GM21576 (cell line): Measurements from ENCODE around the gene IL22RA1.

Experiments used
- ATAC-seq: cut with Tn5 transposase; IDR thresholded peaks from one replicate; pipeline ENCODE4 v1.9.1; 2021; ENCODE audit warnings: mild to moderate bottlenecking, moderate library complexity; ENCODE audit not compliant: unreplicated experiment

The IL22RA1 gene

DNA sequence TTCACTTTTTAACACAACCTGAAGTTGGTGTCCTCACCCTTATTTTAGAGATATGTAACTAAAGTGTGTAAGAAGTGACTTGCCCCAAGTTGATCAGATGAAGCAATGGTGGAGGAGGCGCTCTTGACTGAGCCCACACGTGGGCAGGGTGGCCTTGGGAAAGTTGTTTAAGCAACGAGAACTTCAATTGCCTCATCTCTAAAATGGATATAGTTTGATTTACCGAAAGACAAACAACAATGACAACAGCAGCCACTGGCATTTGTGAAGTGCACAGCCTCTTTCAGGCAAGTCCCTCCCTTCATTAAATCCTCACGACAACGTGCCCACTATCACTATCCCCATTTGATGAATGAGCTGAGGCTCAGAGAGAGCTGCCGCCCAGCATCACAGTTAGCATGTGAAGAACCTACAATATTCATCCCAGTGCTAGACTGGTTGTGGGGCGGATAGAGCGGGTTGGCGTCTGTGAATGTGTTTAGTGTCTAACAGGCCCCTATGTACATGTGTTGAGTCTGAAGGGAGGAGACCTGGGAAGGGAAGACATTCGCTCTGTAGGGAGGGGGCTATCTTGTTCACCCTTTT is 3.0 kb downstream of the IL22RA1 start:
- ATAC-seq: no peak

DNA sequence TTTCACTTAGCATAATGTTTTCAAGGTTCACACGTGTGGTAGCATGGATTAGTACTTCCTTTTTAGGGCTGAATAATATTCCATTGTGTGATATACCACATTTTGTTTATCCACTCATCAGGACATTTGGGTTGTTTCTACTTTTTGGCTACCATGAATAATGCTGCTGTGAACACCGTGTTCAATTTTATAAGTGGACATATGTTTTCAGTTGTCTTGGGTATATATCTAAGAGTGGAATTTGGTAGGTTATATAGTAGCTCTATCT is 3.8 kb downstream of the IL22RA1 start:
- ATAC-seq: no peak

- no peak for ATAC-seq
Measured at GRCh38 chr1:24138476-24139221, 4.3 kb downstream of the IL22RA1 start.

DNA sequence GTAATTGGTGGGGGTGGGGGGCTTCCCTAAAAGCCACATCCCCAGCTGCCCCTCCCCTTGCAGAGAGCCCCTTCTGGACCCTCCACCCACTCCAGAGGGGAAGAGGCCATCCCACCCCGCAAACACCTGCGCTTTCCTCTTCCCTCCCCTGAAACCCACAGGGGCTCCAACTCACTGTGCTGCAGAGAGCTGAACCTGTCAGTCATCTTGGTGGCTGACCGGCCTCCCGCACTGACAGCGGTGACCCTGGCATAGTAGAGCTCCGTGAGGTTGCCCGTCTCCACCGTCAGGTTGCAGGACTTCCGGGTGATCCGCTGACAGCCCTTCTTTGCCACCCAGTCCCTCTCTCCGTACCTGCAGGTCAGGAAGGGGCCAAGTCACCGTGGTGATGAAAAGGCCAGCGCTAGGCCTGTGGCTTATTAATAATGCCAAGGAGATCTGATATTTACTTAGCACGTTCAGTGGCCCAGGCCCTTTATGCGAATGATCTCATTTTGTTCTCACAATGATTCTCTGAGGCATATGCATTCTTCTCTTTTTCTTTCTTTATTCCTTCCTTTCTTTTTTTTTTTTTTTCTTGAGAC is 5.9 kb downstream of the IL22RA1 start:
- ATAC-seq: no peak

GRCh38 chr1:24134376-24134775 is 8.6 kb downstream of the IL22RA1 start:
- no peak for ATAC-seq

- ATAC-seq: no peak
Measured at GRCh38 chr1:24133819-24134218, 9.1 kb downstream of the IL22RA1 start.

DNA sequence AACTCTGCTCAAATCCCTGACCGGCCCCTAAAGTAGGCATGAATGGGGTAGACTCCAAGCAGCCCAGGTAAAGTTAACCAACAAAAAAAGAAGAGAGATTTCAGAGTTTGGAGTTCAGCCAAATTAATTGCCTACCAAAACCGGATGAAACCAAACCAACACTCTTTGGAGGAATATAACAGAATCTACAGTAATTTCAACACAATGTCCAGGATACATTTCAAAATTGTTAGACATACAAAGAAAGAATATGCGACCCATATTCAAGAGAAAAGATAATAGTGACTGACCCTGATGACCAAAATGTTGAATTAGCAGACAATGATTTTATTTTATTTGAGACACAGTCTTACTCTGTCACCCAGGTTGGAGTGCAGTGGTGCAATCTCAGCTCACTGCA is 12.6 kb downstream of the IL22RA1 start:
- no peak for ATAC-seq

- ATAC-seq: no peak
Measured at GRCh38 chr1:24127801-24128363, 15.1 kb downstream of the IL22RA1 start.

- no peak for ATAC-seq
Measured at GRCh38 chr1:24127134-24127800, 15.7 kb downstream of the IL22RA1 start.

GRCh38 chr1:24126672-24127023 is 16.3 kb downstream of the IL22RA1 start:
- ATAC-seq: no peak

DNA sequence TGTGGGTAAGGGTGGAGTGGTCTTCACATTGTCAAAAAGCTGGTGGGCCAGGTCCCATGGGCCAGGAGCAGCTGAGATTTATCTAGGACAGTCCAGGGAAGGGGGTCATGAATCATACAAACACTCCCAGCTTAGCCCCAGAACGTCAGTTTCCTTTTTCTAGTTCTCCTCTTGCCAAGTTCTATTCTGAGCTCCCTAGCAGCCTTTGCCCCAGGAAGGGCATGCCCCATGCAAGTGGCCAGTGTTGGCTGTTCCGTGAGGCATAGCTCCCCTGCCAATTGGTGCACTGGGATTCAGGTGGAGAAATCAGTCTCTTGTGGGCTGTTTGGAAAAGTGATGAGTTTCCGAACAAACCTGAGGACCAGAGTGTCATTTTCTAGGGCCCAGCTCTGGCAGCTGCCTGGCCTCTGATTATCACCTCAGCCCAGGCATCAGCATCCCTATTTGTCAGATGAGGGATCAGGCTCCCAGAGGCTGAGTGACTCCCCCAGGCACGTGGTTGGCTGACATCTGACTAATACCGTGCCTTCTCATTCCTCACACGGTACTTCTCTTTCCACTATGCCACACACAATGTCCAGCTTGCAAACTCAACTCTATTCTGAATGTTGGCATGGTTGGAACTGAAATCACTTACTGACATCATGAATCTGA is 16.8 kb downstream of the IL22RA1 start:
- no peak for ATAC-seq

DNA sequence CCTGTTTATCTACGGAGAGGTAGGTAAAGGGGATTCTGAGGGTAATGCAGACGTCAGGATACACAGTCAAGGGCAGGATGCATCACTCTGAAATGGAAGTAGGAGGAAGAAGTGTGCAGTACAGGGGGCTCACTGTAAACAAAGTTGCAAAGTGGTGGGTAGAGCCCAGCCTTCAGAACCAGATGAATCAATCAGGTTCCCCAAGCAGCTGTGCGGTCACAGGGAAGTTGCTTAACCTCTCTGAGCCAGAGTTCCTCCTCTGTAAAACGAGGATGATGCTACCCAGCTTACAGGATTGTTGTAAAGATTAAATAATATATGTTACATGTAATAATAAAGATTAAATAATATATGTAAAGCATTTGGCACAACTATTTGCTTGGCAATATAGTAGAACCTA is 17.5 kb downstream of the IL22RA1 start:
- ATAC-seq: no peak

- ATAC-seq: no peak
Measured at GRCh38 chr1:24124980-24125379, 18.0 kb downstream of the IL22RA1 start.

- no peak for ATAC-seq
Measured at GRCh38 chr1:24123611-24124010, 19.3 kb downstream of the IL22RA1 start.

- no peak for ATAC-seq
Measured at GRCh38 chr1:24122776-24123175, 20.2 kb downstream of the IL22RA1 start.

DNA sequence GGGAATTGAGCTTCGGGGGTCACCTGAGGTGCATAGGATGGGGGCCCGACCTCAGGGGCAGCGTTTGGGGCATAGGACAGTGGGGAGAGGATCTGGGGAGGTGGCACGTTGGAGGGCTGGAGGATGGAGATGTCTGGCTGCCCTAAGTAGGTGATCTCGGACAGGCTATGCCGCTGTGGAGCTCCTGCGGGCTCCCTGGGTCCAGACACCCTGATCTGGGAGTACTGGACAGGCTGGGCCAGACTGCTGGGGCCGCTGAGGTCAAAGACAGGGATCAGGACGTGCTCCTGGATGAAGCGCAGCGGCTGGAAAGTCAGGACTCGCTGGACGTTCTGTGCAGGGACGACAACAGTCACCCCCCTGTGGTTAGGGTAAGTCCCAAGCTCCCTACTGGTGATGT is 21.5 kb downstream of the IL22RA1 start:
- ATAC-seq: no peak

GRCh38 chr1:24120965-24121364 is 22.0 kb downstream of the IL22RA1 start:
- ATAC-seq: no peak

- no peak for ATAC-seq
Measured at GRCh38 chr1:24119859-24120756, 22.8 kb downstream of the IL22RA1 start.

DNA sequence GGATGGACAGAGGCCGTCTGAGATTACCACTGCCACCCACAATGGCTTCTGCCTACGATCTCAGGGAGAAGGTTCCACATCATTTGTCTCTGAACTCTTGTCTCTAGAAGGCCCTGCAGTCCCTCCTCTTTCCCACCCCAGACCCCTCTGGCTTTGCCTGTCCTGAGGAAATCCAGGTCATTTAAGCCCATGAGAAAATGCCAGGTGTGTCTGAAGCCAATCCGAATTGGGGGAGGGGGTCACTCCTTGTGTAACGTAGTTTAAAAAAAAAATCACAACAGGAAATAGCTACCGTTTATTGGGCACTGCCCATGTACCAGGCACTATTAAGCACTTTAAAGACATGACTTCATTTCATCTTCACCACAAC is 23.5 kb downstream of the IL22RA1 start:
- ATAC-seq: no peak

GRCh38 chr1:24118410-24119242 is 24.3 kb downstream of the IL22RA1 start:
- ATAC-seq: no peak
